A673 (cell line): ENCODE measurements around the gene LRCH1.

Experiments used
- EZH2 ChIP-seq: fragments of 200-600 bp; sonication (generic); IDR thresholded peaks from 2 replicates; pipeline ENCODE4 v1.6.1; 2017; ENCODE audit warnings: borderline replicate concordance, low read depth, mild to moderate bottlenecking, mixed read lengths, antibody characterized with exemption, low read length; ENCODE audit not compliant: poor library complexity, severe bottlenecking
- TF ChIP-seq, protein P1 (sequence below): fragments of 300-800, 200-600 bp; sonication (generic); conservative IDR thresholded peaks from 2 replicates; pipeline ENCODE4 v1.5.1; 2017; ENCODE audit warnings: low read depth, mild to moderate bottlenecking, antibody characterized with exemption, low read length, moderate library complexity, mixed read lengths

GRCh38 chr13:46773541-46773940, 220.6 kb downstream of the LRCH1 start:
- TF ChIP-seq, protein P1, sequence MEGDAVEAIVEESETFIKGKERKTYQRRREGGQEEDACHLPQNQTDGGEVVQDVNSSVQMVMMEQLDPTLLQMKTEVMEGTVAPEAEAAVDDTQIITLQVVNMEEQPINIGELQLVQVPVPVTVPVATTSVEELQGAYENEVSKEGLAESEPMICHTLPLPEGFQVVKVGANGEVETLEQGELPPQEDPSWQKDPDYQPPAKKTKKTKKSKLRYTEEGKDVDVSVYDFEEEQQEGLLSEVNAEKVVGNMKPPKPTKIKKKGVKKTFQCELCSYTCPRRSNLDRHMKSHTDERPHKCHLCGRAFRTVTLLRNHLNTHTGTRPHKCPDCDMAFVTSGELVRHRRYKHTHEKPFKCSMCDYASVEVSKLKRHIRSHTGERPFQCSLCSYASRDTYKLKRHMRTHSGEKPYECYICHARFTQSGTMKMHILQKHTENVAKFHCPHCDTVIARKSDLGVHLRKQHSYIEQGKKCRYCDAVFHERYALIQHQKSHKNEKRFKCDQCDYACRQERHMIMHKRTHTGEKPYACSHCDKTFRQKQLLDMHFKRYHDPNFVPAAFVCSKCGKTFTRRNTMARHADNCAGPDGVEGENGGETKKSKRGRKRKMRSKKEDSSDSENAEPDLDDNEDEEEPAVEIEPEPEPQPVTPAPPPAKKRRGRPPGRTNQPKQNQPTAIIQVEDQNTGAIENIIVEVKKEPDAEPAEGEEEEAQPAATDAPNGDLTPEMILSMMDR, result no peak
- no peak for TF ChIP-seq EZH2
